H1 (cell line): ENCODE data around the gene CFAP100. TPM values are rescaled to one million over a fixed set of nuclear protein-coding genes. Genes with fewer than 3 reads are reported as not detected.

Experiments
- ASH2L ChIP-seq: fragments of 200-600, 300-600 bp; sonication (generic); IDR thresholded peaks from one replicate; pipeline ENCODE4 v1.7.1; 2017; ENCODE audit warnings: low read length
- EGR1 ChIP-seq: IDR thresholded peaks from 2 replicates; pipeline ENCODE4 v1.6.1; 2011; ENCODE audit warnings: low read depth, low read length, borderline replicate concordance
- GABPA ChIP-seq: IDR thresholded peaks from 2 replicates; pipeline ENCODE4 v1.6.1; 2011; ENCODE audit warnings: mild to moderate bottlenecking, low read length, moderate library complexity, borderline replicate concordance; ENCODE audit not compliant: insufficient read depth
- KDM4A ChIP-seq: IDR thresholded peaks from one replicate; pipeline ENCODE4 v1.7.1; 2012; ENCODE audit warnings: low read depth, mild to moderate bottlenecking, moderate library complexity, low read length, inconsistent platforms; ENCODE audit not compliant: severe bottlenecking
- TAF1 ChIP-seq: IDR thresholded peaks from 2 replicates; pipeline ENCODE4 v1.6.1; 2011; ENCODE audit warnings: mild to moderate bottlenecking, low read depth, low read length
- TAF7 ChIP-seq: optimal IDR thresholded peaks from 2 replicates; pipeline ENCODE3; 2011; ENCODE audit warnings: low read depth, mild to moderate bottlenecking, inconsistent platforms, low read length, moderate library complexity, borderline replicate concordance
- TCF12 ChIP-seq: IDR thresholded peaks from 2 replicates; pipeline ENCODE4 v1.6.1; 2011; ENCODE audit warnings: low read depth, mild to moderate bottlenecking, low read length
- TEAD4 ChIP-seq: IDR thresholded peaks from 2 replicates; pipeline ENCODE4 v1.6.1; 2012; ENCODE audit warnings: low read depth, low read length, inconsistent platforms, mixed read lengths
- ZNF274 ChIP-seq: IDR thresholded peaks from 2 replicates; pipeline ENCODE4 v1.7.0; 2012; ENCODE audit warnings: low read length, borderline replicate concordance; ENCODE audit errors: extremely low read depth
- polyA plus RNA-seq, 7 experiments: library from polyadenylated mRNA; depleted of rRNA in 3 of 7; stranded (reverse) in 5 of 7; unstranded in 2 of 7; fragments of >200 nt in 5 of 7; fragments of 200-250 nt in 2 of 7; gene quantifications; 1 replicate in 5 of 7; 2 replicates in 1 of 7; 4 replicates in 1 of 7; pipeline versions ENCODE4 v1.2.1 to v1.2.3, GENCODE V29; 2011 to 2013; ENCODE audit warnings: missing spikeins in 2 of 7, mixed read lengths in 2 of 7
- total RNA-seq: library from RNA; stranded (reverse); fragmentation: NEBNext Ultra II Directional; extraction: Animal tissue kit (Norgen Biotek cat#: 25700); gene quantifications from 2 replicates; pipeline ENCODE4 v1.2.1, GENCODE V29; 2021
- TF ChIP-seq, protein P1 (sequence below): fragments of 300-600 bp; sonication (generic); IDR thresholded peaks from 2 replicates; pipeline ENCODE4 v1.7.1; 2012; ENCODE audit warnings: low read length, moderate library complexity, mild to moderate bottlenecking, inconsistent platforms; ENCODE audit not compliant: insufficient replicate concordance

CFAP100 gene
- total and polyA plus RNA-seq, 2 of the 8 experiments (the other 6 are each of a cell fraction or from before 2014, with no cell fraction given): 0.17 TPM; not detected in 1

DNA sequence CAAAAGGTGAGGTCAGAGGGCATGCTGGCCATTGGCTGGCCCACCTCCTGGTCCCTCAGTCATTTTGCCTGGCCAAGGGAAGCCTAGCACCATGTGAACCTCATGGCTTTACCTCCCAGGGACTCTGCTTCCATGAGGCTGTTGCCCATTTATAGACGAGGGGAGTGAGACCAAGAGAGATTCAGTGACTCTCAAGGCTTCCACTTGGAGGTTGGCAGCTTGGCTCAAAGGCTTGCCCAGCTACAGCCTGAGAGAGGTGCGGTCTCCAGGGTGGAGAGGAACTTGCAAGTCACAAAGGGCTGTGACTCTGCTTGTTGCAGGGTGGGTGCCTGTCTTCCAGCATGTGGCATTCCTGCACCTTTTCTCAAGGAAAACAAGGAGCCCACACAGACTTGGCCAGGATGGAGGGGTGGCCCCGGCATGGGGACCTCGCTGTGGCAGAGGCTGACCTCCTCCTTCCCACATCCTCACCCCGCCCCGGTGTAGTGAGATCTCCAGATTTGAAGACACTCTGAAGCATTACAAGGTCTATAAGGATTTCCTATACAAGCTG, 24.5 kb downstream of the CFAP100 start (continued):
- TF ChIP-seq, protein P1, sequence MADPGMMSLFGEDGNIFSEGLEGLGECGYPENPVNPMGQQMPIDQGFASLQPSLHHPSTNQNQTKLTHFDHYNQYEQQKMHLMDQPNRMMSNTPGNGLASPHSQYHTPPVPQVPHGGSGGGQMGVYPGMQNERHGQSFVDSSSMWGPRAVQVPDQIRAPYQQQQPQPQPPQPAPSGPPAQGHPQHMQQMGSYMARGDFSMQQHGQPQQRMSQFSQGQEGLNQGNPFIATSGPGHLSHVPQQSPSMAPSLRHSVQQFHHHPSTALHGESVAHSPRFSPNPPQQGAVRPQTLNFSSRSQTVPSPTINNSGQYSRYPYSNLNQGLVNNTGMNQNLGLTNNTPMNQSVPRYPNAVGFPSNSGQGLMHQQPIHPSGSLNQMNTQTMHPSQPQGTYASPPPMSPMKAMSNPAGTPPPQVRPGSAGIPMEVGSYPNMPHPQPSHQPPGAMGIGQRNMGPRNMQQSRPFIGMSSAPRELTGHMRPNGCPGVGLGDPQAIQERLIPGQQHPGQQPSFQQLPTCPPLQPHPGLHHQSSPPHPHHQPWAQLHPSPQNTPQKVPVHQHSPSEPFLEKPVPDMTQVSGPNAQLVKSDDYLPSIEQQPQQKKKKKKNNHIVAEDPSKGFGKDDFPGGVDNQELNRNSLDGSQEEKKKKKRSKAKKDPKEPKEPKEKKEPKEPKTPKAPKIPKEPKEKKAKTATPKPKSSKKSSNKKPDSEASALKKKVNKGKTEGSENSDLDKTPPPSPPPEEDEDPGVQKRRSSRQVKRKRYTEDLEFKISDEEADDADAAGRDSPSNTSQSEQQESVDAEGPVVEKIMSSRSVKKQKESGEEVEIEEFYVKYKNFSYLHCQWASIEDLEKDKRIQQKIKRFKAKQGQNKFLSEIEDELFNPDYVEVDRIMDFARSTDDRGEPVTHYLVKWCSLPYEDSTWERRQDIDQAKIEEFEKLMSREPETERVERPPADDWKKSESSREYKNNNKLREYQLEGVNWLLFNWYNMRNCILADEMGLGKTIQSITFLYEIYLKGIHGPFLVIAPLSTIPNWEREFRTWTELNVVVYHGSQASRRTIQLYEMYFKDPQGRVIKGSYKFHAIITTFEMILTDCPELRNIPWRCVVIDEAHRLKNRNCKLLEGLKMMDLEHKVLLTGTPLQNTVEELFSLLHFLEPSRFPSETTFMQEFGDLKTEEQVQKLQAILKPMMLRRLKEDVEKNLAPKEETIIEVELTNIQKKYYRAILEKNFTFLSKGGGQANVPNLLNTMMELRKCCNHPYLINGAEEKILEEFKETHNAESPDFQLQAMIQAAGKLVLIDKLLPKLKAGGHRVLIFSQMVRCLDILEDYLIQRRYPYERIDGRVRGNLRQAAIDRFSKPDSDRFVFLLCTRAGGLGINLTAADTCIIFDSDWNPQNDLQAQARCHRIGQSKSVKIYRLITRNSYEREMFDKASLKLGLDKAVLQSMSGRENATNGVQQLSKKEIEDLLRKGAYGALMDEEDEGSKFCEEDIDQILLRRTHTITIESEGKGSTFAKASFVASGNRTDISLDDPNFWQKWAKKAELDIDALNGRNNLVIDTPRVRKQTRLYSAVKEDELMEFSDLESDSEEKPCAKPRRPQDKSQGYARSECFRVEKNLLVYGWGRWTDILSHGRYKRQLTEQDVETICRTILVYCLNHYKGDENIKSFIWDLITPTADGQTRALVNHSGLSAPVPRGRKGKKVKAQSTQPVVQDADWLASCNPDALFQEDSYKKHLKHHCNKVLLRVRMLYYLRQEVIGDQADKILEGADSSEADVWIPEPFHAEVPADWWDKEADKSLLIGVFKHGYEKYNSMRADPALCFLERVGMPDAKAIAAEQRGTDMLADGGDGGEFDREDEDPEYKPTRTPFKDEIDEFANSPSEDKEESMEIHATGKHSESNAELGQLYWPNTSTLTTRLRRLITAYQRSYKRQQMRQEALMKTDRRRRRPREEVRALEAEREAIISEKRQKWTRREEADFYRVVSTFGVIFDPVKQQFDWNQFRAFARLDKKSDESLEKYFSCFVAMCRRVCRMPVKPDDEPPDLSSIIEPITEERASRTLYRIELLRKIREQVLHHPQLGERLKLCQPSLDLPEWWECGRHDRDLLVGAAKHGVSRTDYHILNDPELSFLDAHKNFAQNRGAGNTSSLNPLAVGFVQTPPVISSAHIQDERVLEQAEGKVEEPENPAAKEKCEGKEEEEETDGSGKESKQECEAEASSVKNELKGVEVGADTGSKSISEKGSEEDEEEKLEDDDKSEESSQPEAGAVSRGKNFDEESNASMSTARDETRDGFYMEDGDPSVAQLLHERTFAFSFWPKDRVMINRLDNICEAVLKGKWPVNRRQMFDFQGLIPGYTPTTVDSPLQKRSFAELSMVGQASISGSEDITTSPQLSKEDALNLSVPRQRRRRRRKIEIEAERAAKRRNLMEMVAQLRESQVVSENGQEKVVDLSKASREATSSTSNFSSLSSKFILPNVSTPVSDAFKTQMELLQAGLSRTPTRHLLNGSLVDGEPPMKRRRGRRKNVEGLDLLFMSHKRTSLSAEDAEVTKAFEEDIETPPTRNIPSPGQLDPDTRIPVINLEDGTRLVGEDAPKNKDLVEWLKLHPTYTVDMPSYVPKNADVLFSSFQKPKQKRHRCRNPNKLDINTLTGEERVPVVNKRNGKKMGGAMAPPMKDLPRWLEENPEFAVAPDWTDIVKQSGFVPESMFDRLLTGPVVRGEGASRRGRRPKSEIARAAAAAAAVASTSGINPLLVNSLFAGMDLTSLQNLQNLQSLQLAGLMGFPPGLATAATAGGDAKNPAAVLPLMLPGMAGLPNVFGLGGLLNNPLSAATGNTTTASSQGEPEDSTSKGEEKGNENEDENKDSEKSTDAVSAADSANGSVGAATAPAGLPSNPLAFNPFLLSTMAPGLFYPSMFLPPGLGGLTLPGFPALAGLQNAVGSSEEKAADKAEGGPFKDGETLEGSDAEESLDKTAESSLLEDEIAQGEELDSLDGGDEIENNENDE: no peak
- no peak for TF ChIP-seq KDM4A
- TF ChIP-seq TAF1: no peak
- TF ChIP-seq EGR1: no peak
- TF ChIP-seq ASH2L: no peak
- TF ChIP-seq TEAD4: no peak
- TF ChIP-seq TCF12: no peak
- TF ChIP-seq GABPA: no peak
- no peak for TF ChIP-seq ZNF274
- no peak for TF ChIP-seq TAF7
